Stimulated activated CD4-positive, alpha-beta T cell treated with anti-CD3 and anti-CD28 coated beads, Interleukin-4, amount 100 ng/mL, for 1 hour (primary cell): Measurements from ENCODE around the gene WDR38.
A peak's percentile ranks its signal among the peaks of the same experiment; 100 is the strongest.
"Not testable (repeated sequence)": the region's sequence is repeated elsewhere in the genome, so short reads cannot be mapped to it uniquely, and the experiment has no call there.

Experiments used
- DNase-seq: peaks from one replicate; pipeline ENCODE4 v3.0.0-alpha.2; 2020

Gene WDR38

GRCh38 chr9:124834591-124834990, 18.7 kb upstream of the WDR38 start:
- no peak for DNase-seq

GRCh38 chr9:124835026-124835557, 18.2 kb upstream of the WDR38 start:
- DNase-seq = no peak

GRCh38 chr9:124838132-124838531, 15.1 kb upstream of the WDR38 start:
- not testable (repeated sequence) for DNase-seq

GRCh38 chr9:124838567-124839275, 14.5 kb upstream of the WDR38 start:
- DNase-seq = not testable (repeated sequence)

- DNase-seq = no peak
Observed at GRCh38 chr9:124839612-124840299, 13.5 kb upstream of the WDR38 start.

- no peak for DNase-seq
Observed at GRCh38 chr9:124840300-124840833, 12.9 kb upstream of the WDR38 start.

GRCh38 chr9:124841075-124841821, 12.0 kb upstream of the WDR38 start:
- DNase-seq = no peak

- DNase-seq = no peak
Observed at GRCh38 chr9:124843456-124844034, 9.7 kb upstream of the WDR38 start.

GRCh38 chr9:124844291-124844690, 9.0 kb upstream of the WDR38 start:
- no peak for DNase-seq

GRCh38 chr9:124846467-124846866, 6.8 kb upstream of the WDR38 start:
- not testable (repeated sequence) for DNase-seq

GRCh38 chr9:124846969-124847368, 6.3 kb upstream of the WDR38 start:
- no peak for DNase-seq

- no peak for DNase-seq
Observed at GRCh38 chr9:124849801-124850200, 3.5 kb upstream of the WDR38 start.

GRCh38 chr9:124852121-124852828, 985 bp upstream of the WDR38 start:
- no peak for DNase-seq

- DNase-seq = no peak
Observed at GRCh38 chr9:124853605-124854143, 414 bp downstream of the WDR38 start.

GRCh38 chr9:124854161-124854560, 901 bp downstream of the WDR38 start:
- no peak for DNase-seq

- no peak for DNase-seq
Observed at GRCh38 chr9:124854822-124855221, 1.6 kb downstream of the WDR38 start.

- DNase-seq = no peak
Observed at GRCh38 chr9:124855566-124855943, 2.3 kb downstream of the WDR38 start.

- DNase-seq = peak; percentile 38
Observed at GRCh38 chr9:124855944-124856765, 2.9 kb downstream of the WDR38 start.

- DNase-seq = no peak
Observed at GRCh38 chr9:124857533-124858162, 4.4 kb downstream of the WDR38 start.

GRCh38 chr9:124858330-124859046, 5.2 kb downstream of the WDR38 start:
- no peak for DNase-seq
